OCI-LY1 (cell line): ENCODE measurements around the gene TAS1R3.

Experiments used
- CTCF ChIP-seq: fragments of 200-600 bp; sonication (generic), shearing (Covaris generic); IDR thresholded peaks from 2 replicates; pipeline ENCODE4 v1.5.1; 2017; ENCODE audit warnings: mild to moderate bottlenecking, antibody characterized with exemption, low read length, moderate library complexity, mixed read lengths
- EZH2 ChIP-seq: fragments of 200-600 bp; sonication (generic), shearing (Covaris generic); IDR thresholded peaks from 2 replicates; pipeline ENCODE4 v1.8.0; 2017; ENCODE audit warnings: borderline replicate concordance, mixed run types, mild to moderate bottlenecking, antibody characterized with exemption, low read length, moderate library complexity, mixed read lengths

- TF ChIP-seq CTCF = no peak
- TF ChIP-seq EZH2 = no peak
Observed at GRCh38 chr1:1300352-1300739, 30.7 kb upstream of the TAS1R3 start.
